GM19023 (cell line): ENCODE results near the gene SMIM38.

Source experiments
- ATAC-seq: cut with Tn5 transposase; IDR thresholded peaks from one replicate; pipeline ENCODE4 v1.9.1; 2021; ENCODE audit warnings: mild to moderate bottlenecking, moderate library complexity; ENCODE audit not compliant: unreplicated experiment

The SMIM38 gene

GRCh38 chr11:69157822-69158231 lies 2.1 kb downstream of the SMIM38 start:
- ATAC-seq = no peak

DNA sequence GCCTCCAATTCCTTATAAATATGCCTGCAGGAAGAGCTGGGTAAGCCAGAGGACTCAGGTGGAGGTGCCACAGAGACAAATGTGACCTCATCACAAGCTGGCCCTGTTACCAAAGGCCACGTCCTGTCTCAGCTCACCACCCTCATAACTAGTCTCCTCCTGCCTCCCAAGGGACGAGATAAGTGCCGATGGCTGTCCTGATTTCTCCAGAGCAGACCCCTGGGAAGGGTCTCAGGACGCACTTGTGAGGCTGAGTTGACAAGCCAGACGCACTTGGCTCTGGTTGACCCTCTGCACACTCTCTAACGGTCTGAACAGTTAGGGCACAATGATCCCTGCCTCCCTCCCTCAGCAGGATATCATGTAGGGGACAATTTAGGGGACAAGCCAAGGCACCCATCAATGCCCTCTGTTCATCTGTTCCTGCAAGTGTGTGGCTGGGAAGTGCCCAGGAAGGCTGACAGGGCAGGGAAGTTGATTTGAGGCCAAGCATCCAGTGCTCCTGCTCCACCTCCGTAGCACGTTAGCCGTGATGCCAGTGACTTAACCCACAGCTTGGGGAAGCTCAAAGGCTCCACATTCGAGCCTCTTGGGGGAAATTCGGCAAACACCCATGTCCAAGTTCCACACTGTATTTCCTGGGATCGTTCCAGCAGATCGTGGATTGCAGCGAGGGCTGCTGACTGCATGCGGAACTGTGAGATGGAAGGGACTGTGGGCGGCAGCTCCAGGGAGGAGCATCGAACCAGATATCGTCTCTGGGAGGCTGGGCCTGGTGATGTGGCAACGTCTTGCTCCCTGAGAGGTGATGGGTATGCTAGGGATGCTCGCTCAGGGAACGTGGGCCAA lies 2.8 kb downstream of the SMIM38 start:
- no peak for ATAC-seq

DNA sequence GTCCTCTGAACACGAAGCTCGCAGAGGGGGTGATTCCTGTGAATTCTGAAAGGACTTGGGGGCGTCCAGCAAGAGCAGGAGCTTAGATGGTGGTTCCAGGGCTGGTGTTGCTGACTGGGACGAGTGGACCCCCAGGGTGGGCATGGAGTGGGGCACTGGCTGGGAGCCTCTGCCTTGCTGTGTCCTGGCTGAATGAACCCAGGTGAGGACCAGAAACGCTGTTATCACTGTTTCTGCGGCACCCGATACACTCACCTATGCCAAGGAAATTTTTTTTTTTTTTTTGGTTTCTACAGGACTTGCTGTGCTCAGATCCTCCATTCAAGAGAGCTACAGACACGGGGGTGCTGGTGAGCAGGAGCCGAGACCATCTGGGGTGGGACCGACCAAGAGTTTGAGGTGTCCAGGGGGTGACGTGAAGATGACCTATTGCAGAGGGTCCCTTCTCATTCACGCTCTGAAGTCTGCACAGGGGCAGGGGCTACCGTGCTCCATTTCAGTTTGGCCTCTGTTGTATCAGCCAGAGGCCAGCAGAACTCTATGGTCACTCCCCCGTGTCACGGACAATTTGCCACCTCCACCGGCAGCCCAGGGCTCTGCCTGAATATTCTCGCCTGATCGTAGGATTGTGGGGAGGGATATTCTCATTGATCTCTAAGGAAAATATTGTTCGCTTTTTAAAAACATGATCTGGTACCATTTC lies 3.6 kb downstream of the SMIM38 start:
- ATAC-seq = no peak

GRCh38 chr11:69160296-69161116 lies 4.8 kb downstream of the SMIM38 start:
- no peak for ATAC-seq

DNA sequence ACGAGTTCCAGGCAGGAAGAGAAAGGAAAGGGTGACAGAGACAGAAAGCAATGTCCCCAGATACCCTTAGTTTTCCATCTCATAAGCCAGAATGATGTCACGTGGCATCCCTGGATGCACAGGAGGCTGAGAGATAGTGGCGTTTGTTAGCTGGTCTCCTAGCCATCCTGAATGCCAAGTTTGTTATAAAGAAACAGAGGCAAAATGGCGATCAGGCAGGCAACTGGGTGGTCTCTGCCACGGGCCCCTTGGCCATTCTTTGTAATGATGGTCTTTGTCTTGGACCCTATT lies 5.3 kb downstream of the SMIM38 start:
- no peak for ATAC-seq

DNA sequence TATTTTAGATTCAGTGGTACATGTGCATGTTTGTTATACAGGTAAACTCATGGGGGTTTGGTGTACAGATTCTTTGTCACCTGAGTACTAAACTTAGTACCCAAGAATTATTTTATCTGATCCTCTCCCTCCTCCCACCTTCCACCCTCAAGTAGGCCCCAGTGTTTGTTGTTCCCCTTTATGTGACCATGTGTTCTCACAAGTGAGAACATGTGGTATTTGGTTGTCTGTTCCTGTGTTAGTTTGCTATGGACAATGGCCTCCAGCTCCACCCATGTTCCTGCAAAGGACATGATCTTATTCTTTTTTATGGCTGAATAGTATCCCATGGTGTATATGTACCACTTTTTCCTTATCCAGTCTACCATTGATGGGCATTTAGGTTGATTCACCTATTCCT lies 6.8 kb downstream of the SMIM38 start:
- no peak for ATAC-seq

DNA sequence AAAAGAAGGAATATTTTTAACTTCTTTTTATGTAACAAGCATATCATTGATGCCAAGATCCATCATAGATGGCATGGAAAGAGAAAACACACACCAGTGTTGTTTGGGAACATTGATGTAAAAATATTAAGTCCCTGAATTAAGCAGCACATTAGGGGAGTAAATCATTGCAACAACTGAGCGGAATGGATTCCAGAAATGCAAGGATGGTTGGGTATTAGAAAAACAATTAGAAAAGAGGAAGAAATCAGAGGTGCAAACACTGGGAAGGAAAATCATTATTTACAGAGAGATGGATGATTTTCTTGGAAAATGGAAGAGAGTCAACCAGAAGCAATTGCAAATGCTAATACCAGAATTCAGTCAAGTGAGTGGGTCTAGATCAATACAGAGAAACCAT lies 8.1 kb downstream of the SMIM38 start:
- ATAC-seq = no peak

DNA sequence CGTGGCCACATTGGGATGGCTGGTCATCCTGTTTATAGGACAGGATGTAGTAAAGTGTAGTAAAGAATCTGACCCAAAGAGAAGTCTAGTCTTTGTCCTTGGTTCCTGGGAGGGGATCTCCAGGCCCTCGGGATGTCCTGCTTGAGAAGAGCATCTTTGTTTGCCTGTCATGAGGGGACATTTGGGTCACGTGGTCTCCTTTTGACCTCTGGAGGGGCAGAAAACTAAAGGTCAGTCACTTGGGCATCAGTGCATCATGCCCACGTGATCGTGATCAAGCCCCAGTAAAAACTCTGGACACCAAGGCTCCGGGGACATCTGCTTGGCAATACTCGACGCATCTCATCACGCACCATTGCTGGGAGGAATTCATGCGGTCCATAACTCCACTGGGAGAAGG lies 9.1 kb downstream of the SMIM38 start:
- no peak for ATAC-seq

- ATAC-seq = no peak
Observed at GRCh38 chr11:69165775-69166174, 10.0 kb downstream of the SMIM38 start.

- peak; percentile 90 for ATAC-seq
Observed at GRCh38 chr11:69166218-69167115, 10.7 kb downstream of the SMIM38 start.

GRCh38 chr11:69167130-69167915 lies 11.6 kb downstream of the SMIM38 start:
- ATAC-seq = no peak

DNA sequence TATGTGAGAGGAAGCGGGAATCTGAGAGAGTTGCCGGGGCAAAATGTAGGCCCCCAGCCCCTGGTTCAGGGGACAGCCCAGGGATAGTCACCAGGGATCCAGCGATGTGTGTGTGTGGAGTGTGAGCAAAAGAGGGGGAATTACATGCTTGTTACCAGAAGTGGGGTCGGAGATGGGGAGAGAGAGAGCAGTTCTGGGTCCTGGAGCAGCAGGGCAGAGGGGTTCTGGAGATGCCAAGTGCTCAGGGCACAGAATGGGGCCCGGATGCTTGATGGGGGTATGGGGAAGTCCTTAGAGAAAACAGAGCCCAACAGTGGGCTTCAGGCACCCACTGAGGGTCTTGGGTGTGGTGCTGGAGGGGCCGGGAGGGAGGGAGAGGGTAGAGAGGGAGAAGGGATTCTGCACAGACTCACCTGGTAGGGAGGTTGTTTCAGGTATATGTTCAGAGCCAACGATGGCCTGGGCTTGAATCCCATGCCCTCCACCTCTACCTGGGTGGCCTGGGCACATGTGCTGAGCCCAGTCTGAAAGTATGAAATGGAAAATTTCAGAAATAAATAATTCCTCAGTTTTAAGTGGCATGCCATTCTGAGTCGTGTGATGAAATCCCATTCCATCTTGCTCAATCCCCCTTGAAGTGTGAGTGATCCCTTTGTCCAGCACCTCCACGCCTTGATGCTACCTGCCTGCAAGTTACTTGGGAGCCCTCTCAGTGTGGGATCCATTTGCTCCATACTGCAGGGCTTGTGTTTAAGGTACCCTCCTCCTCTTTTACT lies 12.4 kb downstream of the SMIM38 start:
- no peak for ATAC-seq

GRCh38 chr11:69169479-69169878 lies 13.7 kb downstream of the SMIM38 start:
- ATAC-seq = no peak

- no peak for ATAC-seq
Observed at GRCh38 chr11:69170704-69171103, 15.0 kb downstream of the SMIM38 start.

DNA sequence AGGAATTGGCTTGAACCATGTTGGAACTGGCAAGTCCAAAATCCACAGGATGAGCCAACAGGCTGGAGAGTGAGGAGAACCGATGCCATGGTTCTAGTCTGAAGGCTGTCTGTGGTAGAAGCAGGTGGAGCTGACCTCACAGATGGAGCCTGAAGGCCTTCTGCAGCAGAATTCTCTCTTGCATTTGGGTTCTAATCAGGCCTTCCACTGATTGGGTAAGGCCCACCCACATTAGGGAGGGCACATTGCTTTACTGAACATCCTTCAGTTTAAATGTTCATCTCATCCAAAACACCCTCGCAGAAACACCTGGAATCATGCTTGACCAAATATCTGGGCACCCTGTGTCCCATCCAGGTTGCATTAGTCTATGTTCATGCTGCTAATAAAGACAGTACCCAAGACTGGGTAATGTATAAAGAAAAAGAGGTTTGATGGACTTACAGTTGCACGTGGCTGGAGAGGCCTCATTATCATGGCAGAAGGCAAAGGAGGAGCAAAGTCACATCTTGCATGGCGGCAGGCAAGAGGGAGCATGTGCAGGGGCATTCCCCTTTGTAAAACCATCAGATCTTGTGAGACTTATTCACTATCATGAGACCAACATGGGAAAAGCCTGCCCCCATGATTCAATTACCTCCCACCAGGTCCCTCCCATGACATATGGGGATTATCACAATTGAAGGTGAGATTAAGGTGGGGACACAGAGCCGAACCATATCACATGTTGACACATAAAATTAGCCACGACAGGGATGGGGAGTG lies 15.9 kb downstream of the SMIM38 start:
- no peak for ATAC-seq

GRCh38 chr11:69172674-69173073 lies 16.9 kb downstream of the SMIM38 start:
- no peak for ATAC-seq

GRCh38 chr11:69173331-69173730 lies 17.6 kb downstream of the SMIM38 start:
- no peak for ATAC-seq

DNA sequence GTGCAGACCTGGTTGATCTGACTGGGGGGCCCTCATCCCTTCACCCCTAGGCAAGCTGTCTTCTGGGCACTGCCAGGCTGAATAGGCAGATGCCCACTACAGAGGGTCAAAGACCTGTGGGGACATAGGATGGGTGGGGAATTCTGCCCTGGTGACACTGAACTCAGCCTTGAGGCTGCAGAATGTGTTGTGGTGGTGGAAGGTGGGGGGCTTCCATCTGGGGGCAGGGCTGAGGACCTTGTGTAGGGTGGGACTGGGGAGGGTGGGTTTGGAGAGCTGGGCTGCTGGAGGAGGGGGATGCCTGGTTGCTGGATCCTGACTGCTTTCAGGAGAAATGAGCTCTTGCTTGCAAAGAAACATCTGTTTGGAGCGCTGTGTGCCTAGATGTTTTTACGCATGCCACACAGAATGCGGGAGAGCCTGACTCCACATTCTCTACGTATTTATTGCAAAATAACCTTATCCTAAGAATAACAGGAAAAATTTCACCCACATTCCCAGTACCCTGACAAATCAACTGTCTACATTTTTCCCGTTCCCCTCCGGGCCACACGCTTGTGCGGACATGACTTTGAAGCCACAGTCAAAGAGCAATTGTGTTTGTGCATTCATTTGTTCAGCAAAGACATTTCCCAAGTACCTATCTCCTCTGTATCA lies 18.3 kb downstream of the SMIM38 start:
- ATAC-seq = no peak
